Hepatocyte (in vitro differentiated cells): ENCODE results near the gene SPNS2. TPM values are rescaled to one million over a fixed set of nuclear protein-coding genes. Genes with fewer than 3 reads are reported as not detected.

Experiments used
- DNase-seq: peaks from one replicate; pipeline ENCODE4 v3.0.0-alpha.2; 2016; ENCODE audit warnings: low spot score
- H2AFZ ChIP-seq: fragments of 200-600 bp; sonication (generic); 2 replicates; pipeline ENCODE4 v1.6.0; 2016; ENCODE audit warnings: antibody characterized with exemption, mild to moderate bottlenecking
- H3K27ac ChIP-seq: fragments of 200-600 bp; sonication (generic); 2 replicates; pipeline ENCODE4 v1.5.1; 2016; ENCODE audit warnings: mild to moderate bottlenecking
- H3K27me3 ChIP-seq: fragments of 200-600 bp; sonication (generic); 2 replicates; pipeline ENCODE4 v1.6.1; 2016
- H3K36me3 ChIP-seq: fragments of 200-600 bp; sonication (generic); replicated peaks from 2 replicates; pipeline ENCODE4 v1.5.1; 2016; ENCODE audit warnings: low read depth; ENCODE audit not compliant: insufficient read depth
- H3K4me1 ChIP-seq: fragments of 200-600 bp; sonication (generic); 2 replicates; pipeline ENCODE4 v1.5.1; 2016; ENCODE audit warnings: mild to moderate bottlenecking, moderate library complexity; ENCODE audit not compliant: insufficient read depth
- H3K4me2 ChIP-seq: fragments of 200-600 bp; sonication (generic); 2 replicates; pipeline ENCODE4 v1.6.0; 2016
- H3K4me3 ChIP-seq: fragments of 200-600 bp; sonication (generic); 2 replicates; pipeline ENCODE4 v1.5.1; 2016; ENCODE audit warnings: mild to moderate bottlenecking
- H3K79me2 ChIP-seq: fragments of 200-600 bp; sonication (generic); 2 replicates; pipeline ENCODE4 v1.6.0; 2017; ENCODE audit warnings: mild to moderate bottlenecking
- H3K9me2 ChIP-seq: fragments of 200-600 bp; sonication (generic); replicated peaks from 2 replicates; pipeline ENCODE4 v1.6.0; 2017; ENCODE audit warnings: mild to moderate bottlenecking; ENCODE audit not compliant: insufficient read depth
- H3K9me3 ChIP-seq: fragments of 200-600 bp; sonication (generic); 2 replicates; pipeline ENCODE4 v1.5.1; 2016; ENCODE audit warnings: low read depth, mild to moderate bottlenecking
- H4K20me1 ChIP-seq: fragments of 200-600 bp; sonication (generic); 2 replicates; pipeline ENCODE4 v1.6.0; 2016; ENCODE audit warnings: mild to moderate bottlenecking; ENCODE audit not compliant: insufficient read depth, poor library complexity, severe bottlenecking
- CTCF ChIP-seq: fragments of 200-600 bp; sonication (generic); IDR thresholded peaks from 2 replicates; pipeline ENCODE4 v1.5.1; 2016; ENCODE audit warnings: antibody characterized with exemption, mild to moderate bottlenecking; ENCODE audit not compliant: poor library complexity
- EZH2 ChIP-seq: fragments of 200-600 bp; sonication (generic); IDR thresholded peaks from 2 replicates; pipeline ENCODE4 v1.6.1; 2016; ENCODE audit warnings: antibody characterized with exemption, mild to moderate bottlenecking, borderline replicate concordance
- EZH2phosphoT487 ChIP-seq: fragments of 200-600 bp; sonication (generic); IDR thresholded peaks from one replicate; pipeline ENCODE4 v1.6.1; 2018; ENCODE audit warnings: antibody characterized with exemption, mild to moderate bottlenecking, low read depth, moderate library complexity; ENCODE audit not compliant: unreplicated experiment, severe bottlenecking
- WGBS: methylation state at CpG from one replicate; pipeline ENCODE4 v1.1.6; 2016; ENCODE audit warnings: low lambda C conversion rate; ENCODE audit errors: missing lambda C conversion rate; 5-methylcytosine and 5-hydroxymethylcytosine counted together
- polyA plus RNA-seq: library from polyadenylated mRNA; unstranded; fragments of >200 nt; fragmentation: Nextera tagmentation; extraction: Ambion mirVana; gene quantifications from 2 replicates; pipeline ENCODE4 v1.2.1, GENCODE V29; 2016
- total RNA-seq: library from RNA; depleted of rRNA; stranded (reverse); fragments of >200 nt; gene quantifications from 2 replicates; pipeline ENCODE4 v1.2.3, GENCODE V29; 2014

Gene SPNS2
- total and polyA plus RNA-seq, 2 experiments from 2014 or later: 5.6 to 10.3 TPM

GRCh38 chr17:4579678-4580077, 81.0 kb downstream of the SPNS2 start:
- H3K4me2 ChIP-seq: no peak overlapping the region
- no peak overlapping the region for H2AFZ ChIP-seq
- no peaks in the 10 kb centered on the region for H3K9me2 ChIP-seq
- no peaks in the 10 kb centered on the region for H3K36me3 ChIP-seq
- H3K4me3 ChIP-seq: no peak overlapping the region
- H3K4me1 ChIP-seq: peaks cover 30% of the 10 kb centered on the region
- no peaks in the 10 kb centered on the region for H3K9me3 ChIP-seq
- H3K79me2 ChIP-seq: peaks cover 16% of the 10 kb centered on the region
- DNase-seq: no peak
- TF ChIP-seq EZH2phosphoT487: no peak
- TF ChIP-seq CTCF: no peak
- TF ChIP-seq EZH2: no peak
- H3K27ac ChIP-seq: no peak overlapping the region
- H3K27me3 ChIP-seq: no peaks in the 10 kb centered on the region
- 91% methylated on average over 11 of the region's 11 CpGs for WGBS
- no peaks in the 10 kb centered on the region for H4K20me1 ChIP-seq

- Histone ChIP-seq H3K36me3 (no peaks in the 10 kb centered on the region), H3K4me2 (no peak overlapping the region), H4K20me1 (no peaks in the 10 kb centered on the region), H3K9me2 (no peaks in the 10 kb centered on the region), H3K27ac (no peak overlapping the region), H3K4me3 (no peak overlapping the region), H3K4me1 (peaks cover 30% of the 10 kb centered on the region), H3K9me3 (no peaks in the 10 kb centered on the region), H3K79me2 (peaks cover 21% of the 10 kb centered on the region), H3K27me3 (no peaks in the 10 kb centered on the region), H2AFZ (no peak overlapping the region)
- WGBS: 66% methylated on average over 7 of the region's 7 CpGs
- no peak for DNase-seq
- TF ChIP-seq CTCF (no peak), EZH2phosphoT487 (no peak), EZH2 (no peak)
These were observed 81.6 kb downstream of the SPNS2 start for GRCh38 chr17:4580291-4580690.

- TF ChIP-seq EZH2 (no peak), EZH2phosphoT487 (no peak), CTCF (no peak)
- Histone ChIP-seq H3K4me1 (peaks cover 38% of the 10 kb centered on the region), H3K36me3 (no peaks in the 10 kb centered on the region), H3K4me2 (no peak overlapping the region), H3K27ac (no peak overlapping the region), H3K9me2 (no peaks in the 10 kb centered on the region), H3K79me2 (peaks cover 40% of the 10 kb centered on the region), H3K4me3 (no peak overlapping the region), H3K27me3 (no peaks in the 10 kb centered on the region), H3K9me3 (no peaks in the 10 kb centered on the region), H4K20me1 (no peaks in the 10 kb centered on the region), H2AFZ (no peak overlapping the region)
- 79% methylated on average over 6 of the region's 7 CpGs for WGBS
- no peak for DNase-seq
These were observed 83.4 kb downstream of the SPNS2 start for GRCh38 chr17:4582101-4582501.

DNA sequence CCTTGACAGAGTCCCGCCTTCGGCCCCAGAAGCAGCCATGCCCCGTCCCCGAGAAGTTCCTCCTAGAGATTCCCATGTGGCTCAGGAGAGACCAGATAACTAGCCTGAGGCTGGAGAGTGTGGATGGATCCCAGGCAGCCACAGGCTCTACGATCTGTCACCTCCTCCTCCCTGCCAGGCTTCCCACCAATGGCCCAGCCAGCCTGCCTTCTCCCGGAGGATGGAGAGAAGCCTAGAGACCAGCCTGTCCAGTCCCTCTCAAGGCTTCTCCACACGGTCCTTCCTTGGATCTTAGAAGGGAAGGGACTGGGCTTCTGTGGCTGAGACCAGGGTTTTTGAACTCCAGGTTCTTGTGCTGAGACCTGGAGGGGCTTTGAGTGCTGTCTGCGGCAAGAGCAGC, 84.0 kb downstream of the SPNS2 start:
- WGBS: 63% methylated on average over 8 of the region's 8 CpGs
- Histone ChIP-seq H3K9me2 (no peaks in the 10 kb centered on the region), H3K4me1 (peaks cover 38% of the 10 kb centered on the region), H3K27ac (peak overlapping the region; percentile 50), H3K4me3 (no peak overlapping the region), H4K20me1 (no peaks in the 10 kb centered on the region), H2AFZ (no peak overlapping the region), H3K27me3 (no peaks in the 10 kb centered on the region), H3K79me2 (peaks cover 45% of the 10 kb centered on the region), H3K9me3 (no peaks in the 10 kb centered on the region), H3K36me3 (no peaks in the 10 kb centered on the region), H3K4me2 (peak overlapping the region; percentile 84)
- TF ChIP-seq CTCF (no peak), EZH2phosphoT487 (no peak), EZH2 (no peak)
- no peak for DNase-seq
